GM12873 (cell line): Measurements from ENCODE around the gene TKT.

Source experiments
- TF ChIP-seq, protein P1 (sequence below): IDR thresholded peaks from 2 replicates; pipeline ENCODE4 v1.5.1; 2012; ENCODE audit warnings: low read depth, mild to moderate bottlenecking, moderate library complexity, low read length, control low read depth; ENCODE audit not compliant: insufficient read depth; ENCODE audit errors: missing control alignments

The TKT gene

DNA sequence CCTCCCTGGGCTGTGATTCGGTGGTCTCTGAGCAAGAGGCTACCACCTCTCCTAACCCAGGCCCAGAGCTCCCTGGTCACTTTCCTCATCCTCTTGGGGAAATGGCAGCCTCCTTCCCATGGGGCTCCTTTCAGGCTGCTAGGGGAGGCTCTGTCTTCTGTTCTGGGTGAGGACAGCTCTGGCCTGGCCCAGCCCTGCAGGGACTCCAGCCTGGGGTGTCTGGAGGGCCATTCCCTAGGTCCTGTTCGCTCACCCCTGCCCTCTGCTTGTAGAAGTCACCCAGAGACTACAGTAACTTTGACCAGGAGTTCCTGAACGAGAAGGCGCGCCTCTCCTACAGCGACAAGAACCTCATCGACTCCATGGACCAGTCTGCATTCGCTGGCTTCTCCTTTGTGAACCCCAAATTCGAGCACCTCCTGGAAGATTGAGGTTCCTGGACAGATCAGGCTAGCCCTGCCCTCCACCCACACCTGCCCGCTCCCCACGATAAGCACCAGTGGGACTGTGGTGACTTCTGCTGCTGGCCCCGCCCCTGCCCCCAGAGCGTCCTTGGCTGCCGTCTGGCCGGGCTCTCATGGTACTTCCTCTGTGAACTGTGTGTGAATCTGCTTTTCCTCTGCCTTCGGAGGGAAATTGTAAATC lies 63.9 kb downstream of the TKT start:
- TF ChIP-seq, protein P1, sequence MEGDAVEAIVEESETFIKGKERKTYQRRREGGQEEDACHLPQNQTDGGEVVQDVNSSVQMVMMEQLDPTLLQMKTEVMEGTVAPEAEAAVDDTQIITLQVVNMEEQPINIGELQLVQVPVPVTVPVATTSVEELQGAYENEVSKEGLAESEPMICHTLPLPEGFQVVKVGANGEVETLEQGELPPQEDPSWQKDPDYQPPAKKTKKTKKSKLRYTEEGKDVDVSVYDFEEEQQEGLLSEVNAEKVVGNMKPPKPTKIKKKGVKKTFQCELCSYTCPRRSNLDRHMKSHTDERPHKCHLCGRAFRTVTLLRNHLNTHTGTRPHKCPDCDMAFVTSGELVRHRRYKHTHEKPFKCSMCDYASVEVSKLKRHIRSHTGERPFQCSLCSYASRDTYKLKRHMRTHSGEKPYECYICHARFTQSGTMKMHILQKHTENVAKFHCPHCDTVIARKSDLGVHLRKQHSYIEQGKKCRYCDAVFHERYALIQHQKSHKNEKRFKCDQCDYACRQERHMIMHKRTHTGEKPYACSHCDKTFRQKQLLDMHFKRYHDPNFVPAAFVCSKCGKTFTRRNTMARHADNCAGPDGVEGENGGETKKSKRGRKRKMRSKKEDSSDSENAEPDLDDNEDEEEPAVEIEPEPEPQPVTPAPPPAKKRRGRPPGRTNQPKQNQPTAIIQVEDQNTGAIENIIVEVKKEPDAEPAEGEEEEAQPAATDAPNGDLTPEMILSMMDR: no peak

GRCh38 chr3:53190659-53191058 lies 65.2 kb downstream of the TKT start:
- TF ChIP-seq, protein P1: no peak

DNA sequence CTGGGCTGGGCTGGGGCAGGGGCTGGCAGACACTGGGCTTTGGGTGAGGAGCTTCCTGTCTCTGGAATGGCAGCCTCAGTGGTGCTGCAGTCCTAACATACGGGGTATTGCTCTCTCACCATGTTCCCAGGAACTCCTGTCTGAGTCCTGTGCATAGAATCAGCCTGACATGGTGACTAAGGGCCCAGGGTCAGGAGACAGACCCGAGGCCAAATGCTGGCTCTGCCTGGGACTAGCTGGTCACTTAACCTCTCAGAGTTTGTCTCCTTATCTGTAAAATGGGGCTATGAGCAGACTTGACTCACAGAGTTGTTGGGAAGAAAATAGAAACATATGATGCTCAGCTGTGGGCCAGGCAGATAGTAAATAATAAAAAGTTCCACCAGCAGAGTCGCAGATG lies 66.5 kb downstream of the TKT start:
- TF ChIP-seq, protein P1: no peak

GRCh38 chr3:53188720-53189119 lies 67.1 kb downstream of the TKT start:
- TF ChIP-seq, protein P1: no peak

DNA sequence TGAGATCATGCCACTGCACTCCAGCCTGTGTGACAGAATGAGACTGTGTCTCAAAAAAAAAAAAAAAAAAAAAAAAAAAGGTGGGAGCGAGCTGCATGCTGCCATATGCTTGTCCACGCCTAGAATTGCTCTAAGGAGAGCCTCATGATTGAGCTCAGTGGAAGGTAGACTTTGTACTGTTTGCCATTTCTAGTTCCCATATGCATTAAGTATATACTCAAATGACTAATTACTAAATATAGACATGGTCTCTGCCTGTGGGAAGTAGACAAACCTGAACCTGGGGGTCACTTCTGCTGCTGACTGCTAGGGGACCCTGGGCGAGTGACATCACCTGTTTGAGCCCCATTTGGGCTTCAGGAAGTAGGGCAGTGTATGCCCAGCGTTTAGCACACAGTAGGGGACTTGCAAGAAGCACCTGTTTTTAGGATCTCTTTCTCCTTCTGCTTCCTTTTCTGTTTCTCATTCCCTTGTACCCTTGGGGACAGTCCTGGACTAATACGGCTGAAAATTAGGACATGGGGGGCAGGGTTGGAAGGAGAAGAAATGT lies 67.6 kb downstream of the TKT start:
- TF ChIP-seq, protein P1: no peak

GRCh38 chr3:53187430-53187829 lies 68.4 kb downstream of the TKT start:
- TF ChIP-seq, protein P1: no peak

DNA sequence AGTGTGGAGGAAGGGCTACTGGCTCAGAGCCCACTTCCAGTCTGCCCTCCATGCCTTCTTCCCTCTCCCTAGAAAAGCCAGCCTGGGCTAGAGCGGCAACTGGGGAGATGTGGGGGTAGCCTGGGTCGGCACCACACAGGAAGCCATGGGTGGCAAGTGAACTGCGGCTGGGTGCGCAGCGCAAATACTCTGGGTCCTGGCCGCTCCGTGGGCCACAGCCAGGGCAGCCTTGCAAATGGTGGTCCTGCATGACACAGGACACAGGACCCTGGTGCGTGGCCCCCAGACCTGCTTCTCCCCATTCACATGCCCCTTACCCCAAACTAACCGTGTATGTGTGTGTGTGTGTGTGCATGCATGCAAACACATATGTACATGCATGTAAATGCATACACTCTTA lies 69.1 kb downstream of the TKT start:
- TF ChIP-seq, protein P1: no peak
